ENCODE data around the gene LRRFIP1. TPM values are rescaled to one million over a fixed set of nuclear protein-coding genes. Genes with fewer than 3 reads are reported as not detected.

Gene LRRFIP1
- total RNA-seq, 2 experiments from 2014 or later, result 264 to 281 TPM

DNA sequence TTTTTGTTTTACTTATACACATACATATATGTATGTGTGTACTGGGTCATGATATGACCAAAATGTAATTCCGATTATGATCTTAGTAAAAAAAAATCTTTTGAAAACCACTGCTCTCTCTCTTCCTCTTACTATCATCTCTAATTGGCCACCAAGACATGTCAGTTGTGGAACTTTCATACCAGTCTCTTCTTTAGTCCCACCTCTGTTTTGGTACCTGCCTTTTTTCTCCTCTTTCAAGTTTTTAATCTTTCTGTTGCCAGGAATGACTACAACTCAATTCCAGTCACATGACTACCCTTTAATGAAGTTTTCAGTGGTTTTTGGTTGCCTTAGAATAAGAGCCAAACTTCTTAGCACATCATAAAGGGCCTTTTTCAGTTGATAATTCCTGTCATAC, 188.2 kb downstream of the LRRFIP1 start:
- ChIA-PET POLR2A (no interaction called here), CTCF (interaction anchor here (0.9 kb wide), 1 partner anchor 13 kb away, joined by 3 read pairs; no protein-coding TSS in a partner anchor)
- no peak for TF ChIP-seq CTCF (IDR thresholded peaks at IDR 0.05)
- no peaks in the 10 kb centered on the region for H3K36me3 Mint-ChIP-seq (ENCODE audit: low read depth)
- H3K27me3 Mint-ChIP-seq, result no peaks in the 10 kb centered on the region
- no peak overlapping the region for H3K27ac Mint-ChIP-seq
- DNase-seq (no peak), ATAC-seq (peak; percentile 37)
- intact Hi-C loops (cut with micrococcal nuclease), result no loop called here
- H3K4me1 Mint-ChIP-seq (ENCODE audit: low read depth), result peaks cover 3% of the 10 kb centered on the region
- no peaks in the 10 kb centered on the region for H3K9me3 Mint-ChIP-seq
- no peak overlapping the region for H3K4me3 Mint-ChIP-seq

GRCh38 chr2:237816531-237816930, 189.1 kb downstream of the LRRFIP1 start:
- ChIA-PET CTCF (no interaction called here), POLR2A (no interaction called here)
- no peak for TF ChIP-seq CTCF (IDR thresholded peaks at IDR 0.05)
- DNase-seq (no peak), ATAC-seq (no peak)
- peaks cover 3% of the 10 kb centered on the region for H3K4me1 Mint-ChIP-seq (ENCODE audit: low read depth)
- H3K27me3 Mint-ChIP-seq, result no peaks in the 10 kb centered on the region
- no peaks in the 10 kb centered on the region for H3K9me3 Mint-ChIP-seq
- H3K27ac Mint-ChIP-seq, result no peak overlapping the region
- no peaks in the 10 kb centered on the region for H3K36me3 Mint-ChIP-seq (ENCODE audit: low read depth)
- H3K4me3 Mint-ChIP-seq, result no peak overlapping the region
- intact Hi-C loops (cut with micrococcal nuclease), result no loop called here

DNA sequence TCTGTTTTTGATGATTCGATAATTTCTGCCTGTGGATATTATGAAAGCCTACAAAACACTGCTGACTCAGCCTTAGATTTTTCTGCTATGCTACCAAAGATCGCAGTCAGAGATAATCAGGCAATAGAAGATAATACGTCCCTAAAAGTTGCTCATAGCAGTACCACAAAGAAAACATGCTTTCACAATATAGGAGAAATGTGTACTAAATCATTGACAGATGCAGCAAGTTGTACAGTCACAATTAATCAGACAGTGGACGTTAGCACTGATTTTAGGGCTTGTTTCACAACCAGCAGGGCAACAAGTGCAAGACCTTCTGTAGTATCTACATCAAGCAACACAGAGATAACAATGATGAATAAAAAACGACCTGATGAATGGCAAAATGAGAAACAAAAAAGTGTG, 190.7 kb downstream of the LRRFIP1 start:
- ATAC-seq, result no peak
- intact Hi-C loops (cut with micrococcal nuclease), result no loop called here
- no peak overlapping the region for H3K27ac Mint-ChIP-seq
- H3K4me1 Mint-ChIP-seq (ENCODE audit: low read depth), result peaks cover 3% of the 10 kb centered on the region
- TF ChIP-seq CTCF (IDR thresholded peaks at IDR 0.05), result no peak
- H3K4me3 Mint-ChIP-seq, result no peak overlapping the region
- H3K9me3 Mint-ChIP-seq, result no peaks in the 10 kb centered on the region
- no peak for DNase-seq
- no peaks in the 10 kb centered on the region for H3K27me3 Mint-ChIP-seq
- H3K36me3 Mint-ChIP-seq (ENCODE audit: low read depth), result no peaks in the 10 kb centered on the region
- POLR2A ChIA-PET, result no interaction called here
- CTCF ChIA-PET, result no interaction called here

GRCh38 chr2:237819231-237819630, 191.8 kb downstream of the LRRFIP1 start:
- intact Hi-C loops (cut with micrococcal nuclease), result no loop called here
- Mint-ChIP-seq H3K9me3 (no peaks in the 10 kb centered on the region), H3K36me3 (ENCODE audit: low read depth) (no peaks in the 10 kb centered on the region), H3K27me3 (no peaks in the 10 kb centered on the region), H3K4me3 (no peak overlapping the region), H3K27ac (no peak overlapping the region), H3K4me1 (ENCODE audit: low read depth) (peaks cover 3% of the 10 kb centered on the region)
- TF ChIP-seq CTCF (IDR thresholded peaks at IDR 0.05), result no peak
- ChIA-PET POLR2A (no interaction called here), CTCF (interaction anchor here (1.1 kb wide), 1 partner anchor 104 kb away, joined by 3 read pairs; no protein-coding TSS in a partner anchor)
- DNase-seq (no peak), ATAC-seq (no peak)

DNA sequence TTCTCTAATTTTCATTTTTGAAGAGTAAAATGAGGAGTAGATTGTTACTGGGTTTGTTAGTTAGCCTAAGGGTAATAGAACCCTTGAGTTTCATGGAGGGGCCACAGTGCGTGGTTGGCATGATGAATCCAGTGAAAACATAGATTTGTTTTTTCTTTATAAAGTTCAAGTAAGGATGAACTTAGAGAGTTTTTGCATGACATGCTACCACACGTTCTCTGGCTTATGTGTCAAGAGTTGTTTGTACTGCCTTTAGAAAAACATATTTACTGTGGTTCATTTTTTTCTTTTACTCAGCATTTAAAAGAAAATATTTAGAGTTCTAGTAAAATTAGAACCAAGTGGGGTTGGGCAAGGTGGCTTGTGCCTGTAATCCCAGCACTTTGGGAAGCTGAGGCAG, 193.0 kb downstream of the LRRFIP1 start:
- CTCF ChIA-PET, result no interaction called here
- peaks cover 3% of the 10 kb centered on the region for H3K4me1 Mint-ChIP-seq (ENCODE audit: low read depth)
- H3K9me3 Mint-ChIP-seq, result no peaks in the 10 kb centered on the region
- H3K27me3 Mint-ChIP-seq, result no peaks in the 10 kb centered on the region
- DNase-seq, result no peak
- H3K4me3 Mint-ChIP-seq, result no peak overlapping the region
- no peak for TF ChIP-seq CTCF (IDR thresholded peaks at IDR 0.05)
- H3K36me3 Mint-ChIP-seq (ENCODE audit: low read depth), result no peaks in the 10 kb centered on the region
- no peak for ATAC-seq
- intact Hi-C loops (cut with micrococcal nuclease), result no loop called here
- H3K27ac Mint-ChIP-seq, result no peak overlapping the region
- POLR2A ChIA-PET, result no interaction called here

Measured in activated CD8-positive, alpha-beta T cell treated with anti-CD3 and anti-CD28 coated beads for 36 hours (primary cell).